Activated naive CD8-positive, alpha-beta T cell treated with anti-CD3 and anti-CD28 coated beads, Interleukin-2, amount 50 U/mL, for 24 hours (primary cell): Measurements from ENCODE around the gene KRTAP12-2.
"Not testable (repeated sequence)": the region's sequence is repeated elsewhere in the genome, so short reads cannot be mapped to it uniquely, and the experiment has no call there.

Experiments
- ATAC-seq: fragments of 150-1000 bp; cut with Tn5 transposase; one replicate; pipeline ENCODE4 v1.10.0; 2021
- DNase-seq: peaks from one replicate; pipeline ENCODE4 v3.0.0; 2021
- H3K27ac Mint-ChIP-seq: one replicate; pipeline ENCODE4 v1.8.0; 2021; ENCODE audit warnings: mild to moderate bottlenecking, mixed read lengths
- H3K27me3 Mint-ChIP-seq: one replicate; pipeline ENCODE4 v1.8.0; 2021; ENCODE audit warnings: mixed read lengths
- H3K36me3 Mint-ChIP-seq: one replicate; pipeline ENCODE4 v1.8.0; 2021; ENCODE audit warnings: low read depth, mixed read lengths
- H3K4me1 Mint-ChIP-seq: one replicate; pipeline ENCODE4 v1.8.0; 2021; ENCODE audit warnings: mixed read lengths
- H3K4me3 Mint-ChIP-seq: one replicate; pipeline ENCODE4 v1.8.0; 2021; ENCODE audit warnings: mild to moderate bottlenecking, moderate library complexity, mixed read lengths
- H3K9me3 Mint-ChIP-seq: one replicate; pipeline ENCODE4 v1.8.0; 2021; ENCODE audit warnings: mixed read lengths

Gene KRTAP12-2

GRCh38 chr21:44682580-44683151, 15.9 kb upstream of the KRTAP12-2 start:
- ATAC-seq (no peak), DNase-seq (no peak)
- Mint-ChIP-seq H3K9me3 (no peaks in the 10 kb centered on the region), H3K27ac (no peak overlapping the region), H3K36me3 (no peaks in the 10 kb centered on the region), H3K4me1 (peaks cover 8% of the 10 kb centered on the region), H3K27me3 (peaks cover 1% of the 10 kb centered on the region), H3K4me3 (no peak overlapping the region)

- no peaks in the 10 kb centered on the region for H3K36me3 Mint-ChIP-seq
- peaks cover 1% of the 10 kb centered on the region for H3K27me3 Mint-ChIP-seq
- no peaks in the 10 kb centered on the region for H3K9me3 Mint-ChIP-seq
- no peak within 1 kb of the TSS for H3K4me3 Mint-ChIP-seq
- H3K4me1 Mint-ChIP-seq: peaks cover 8% of the 10 kb centered on the region
- H3K27ac Mint-ChIP-seq: no peak within 1 kb of the TSS
- no peak for ATAC-seq
- DNase-seq: no peak
Measured at GRCh38 chr21:44681861-44682579, 15.3 kb upstream of the KRTAP12-2 start, which contains the start of gene KRTAP12-1. KRTAP12-1 (minus strand) TSS chr21:44682163; CDS start chr21:44682123, 40 bp downstream.

GRCh38 chr21:44681152-44681551, 14.4 kb upstream of the KRTAP12-2 start:
- Mint-ChIP-seq H3K9me3 (no peaks in the 10 kb centered on the region), H3K4me1 (peaks cover 3% of the 10 kb centered on the region)
- no peak for DNase-seq

GRCh38 chr21:44677881-44678280, 11.2 kb upstream of the KRTAP12-2 start:
- Mint-ChIP-seq H3K4me3 (no peak overlapping the region), H3K27me3 (no peaks in the 10 kb centered on the region), H3K36me3 (peaks cover under 1% of the 10 kb centered on the region), H3K4me1 (no peaks in the 10 kb centered on the region), H3K27ac (no peak overlapping the region), H3K9me3 (peaks cover 10% of the 10 kb centered on the region)
- DNase-seq (no peak), ATAC-seq (no peak)

More at GRCh38 chr21:44681152-44681551, 14.4 kb upstream of the KRTAP12-2 start:
- H3K27ac Mint-ChIP-seq: no peak overlapping the region
- H3K36me3 Mint-ChIP-seq: no peaks in the 10 kb centered on the region
- peaks cover 1% of the 10 kb centered on the region for H3K27me3 Mint-ChIP-seq
- H3K4me3 Mint-ChIP-seq: no peak overlapping the region
- ATAC-seq: no peak

- no peak for ATAC-seq
- Mint-ChIP-seq H3K4me3 (no peak overlapping the region), H3K27ac (no peak overlapping the region), H3K36me3 (peaks cover 5% of the 10 kb centered on the region), H3K9me3 (peaks cover 26% of the 10 kb centered on the region), H3K27me3 (peaks cover 2% of the 10 kb centered on the region), H3K4me1 (peaks cover 3% of the 10 kb centered on the region)
- DNase-seq: no peak
Measured at GRCh38 chr21:44671911-44672310, 5.2 kb upstream of the KRTAP12-2 start.

- ATAC-seq (no peak), DNase-seq (no peak)
- Mint-ChIP-seq H3K4me1 (peaks cover 3% of the 10 kb centered on the region), H3K4me3 (no peak overlapping the region), H3K27me3 (peaks cover 2% of the 10 kb centered on the region), H3K27ac (no peak overlapping the region), H3K9me3 (peaks cover 26% of the 10 kb centered on the region), H3K36me3 (peaks cover 5% of the 10 kb centered on the region)
Measured at GRCh38 chr21:44670642-44671432, 4.1 kb upstream of the KRTAP12-2 start.

- Mint-ChIP-seq H3K4me3 (no peak overlapping the region), H3K4me1 (peaks cover 3% of the 10 kb centered on the region), H3K27ac (no peak overlapping the region), H3K36me3 (peaks cover 2% of the 10 kb centered on the region), H3K27me3 (peaks cover 2% of the 10 kb centered on the region), H3K9me3 (peaks cover 17% of the 10 kb centered on the region)
- no peak for ATAC-seq
- DNase-seq: no peak
Measured at GRCh38 chr21:44667612-44668011, 885 bp upstream of the KRTAP12-2 start.

GRCh38 chr21:44664691-44665090, 2.0 kb downstream of the KRTAP12-2 start:
- Mint-ChIP-seq H3K27me3 (peaks cover 2% of the 10 kb centered on the region), H3K27ac (no peak overlapping the region), H3K36me3 (no peaks in the 10 kb centered on the region), H3K4me1 (peaks cover 2% of the 10 kb centered on the region), H3K4me3 (no peak overlapping the region), H3K9me3 (peaks cover 28% of the 10 kb centered on the region)
- ATAC-seq: no peak
- DNase-seq: no peak

GRCh38 chr21:44661567-44661966, 5.2 kb downstream of the KRTAP12-2 start:
- not testable (repeated sequence) for ATAC-seq, H3K4me3 Mint-ChIP-seq, DNase-seq, H3K36me3 Mint-ChIP-seq, H3K27ac Mint-ChIP-seq, H3K27me3 Mint-ChIP-seq
- peaks cover 33% of the 10 kb centered on the region for H3K4me1 Mint-ChIP-seq
- peaks cover 24% of the 10 kb centered on the region for H3K9me3 Mint-ChIP-seq

GRCh38 chr21:44658913-44659595, 7.7 kb downstream of the KRTAP12-2 start:
- Mint-ChIP-seq H3K27ac (peak overlapping the region; percentile 72), H3K27me3 (no peaks in the 10 kb centered on the region), H3K36me3 (peaks cover 6% of the 10 kb centered on the region), H3K4me3 (no peak overlapping the region), H3K9me3 (peaks cover 32% of the 10 kb centered on the region), H3K4me1 (peaks cover 48% of the 10 kb centered on the region)
- DNase-seq (no peak), ATAC-seq (no peak)

- Mint-ChIP-seq H3K27me3 (no peaks in the 10 kb centered on the region), H3K4me3 (peak overlapping the region; percentile 62), H3K27ac (peak overlapping the region; percentile 72), H3K9me3 (peaks cover 32% of the 10 kb centered on the region), H3K4me1 (peaks cover 53% of the 10 kb centered on the region), H3K36me3 (peaks cover 6% of the 10 kb centered on the region)
- no peak for DNase-seq
- ATAC-seq: no peak
Measured at GRCh38 chr21:44658541-44658910, 8.2 kb downstream of the KRTAP12-2 start.

- H3K4me1 Mint-ChIP-seq: peaks cover 54% of the 10 kb centered on the region
- peak within 1 kb of the TSS; percentile 62 for H3K4me3 Mint-ChIP-seq
- H3K27me3 Mint-ChIP-seq: no peaks in the 10 kb centered on the region
- ATAC-seq: peak; percentile 38
- H3K27ac Mint-ChIP-seq: peak within 1 kb of the TSS; percentile 72
- no peak for DNase-seq
- H3K36me3 Mint-ChIP-seq: peaks cover 6% of the 10 kb centered on the region
- peaks cover 31% of the 10 kb centered on the region for H3K9me3 Mint-ChIP-seq
Measured at GRCh38 chr21:44657635-44658540, 8.8 kb downstream of the KRTAP12-2 start, which contains the start of gene KRTAP12-3. KRTAP12-3 (plus strand) TSS chr21:44657932; CDS start chr21:44657980, 48 bp downstream.

GRCh38 chr21:44656868-44657267, 9.9 kb downstream of the KRTAP12-2 start:
- H3K4me3 Mint-ChIP-seq: no peak overlapping the region
- H3K4me1 Mint-ChIP-seq: peaks cover 54% of the 10 kb centered on the region

More at GRCh38 chr21:44656868-44657267, 9.9 kb downstream of the KRTAP12-2 start:
- Mint-ChIP-seq H3K27ac (no peak overlapping the region), H3K27me3 (no peaks in the 10 kb centered on the region), H3K36me3 (peaks cover 6% of the 10 kb centered on the region), H3K9me3 (peaks cover 23% of the 10 kb centered on the region)
- ATAC-seq (no peak), DNase-seq (no peak)
